Spleen (tissue), 11 donors: ENCODE results near the gene ZNF831. TPM values are rescaled to one million over a fixed set of nuclear protein-coding genes. Genes with fewer than 3 reads are reported as not detected.

Experiments
- DNase-seq: peaks from one replicate; pipeline ENCODE4 v3.0.0-alpha.2; 2020
- H3K27ac ChIP-seq, 8 donors: fragments of 200-600 bp; sonication (generic) in 7 of 8; 1 replicate in 4 of 8; 2 replicates in 4 of 8; pipeline versions ENCODE4 v1.5.0 to v1.8.0; 2016 to 2021; ENCODE audit warnings: inconsistent platforms in 4 of 8, mild to moderate bottlenecking in 4 of 8, moderate library complexity in 1 of 8
- H3K27me3 ChIP-seq, 7 donors: fragments of 200-600 bp; sonication (generic) in 6 of 7; replicated peaks in 1 of 7; 1 replicate in 4 of 7; 2 replicates in 3 of 7; pipeline versions ENCODE4 v1.5.0 to v1.8.0; 2016 to 2021; ENCODE audit warnings: inconsistent platforms in 3 of 7, mild to moderate bottlenecking in 1 of 7
- H3K36me3 ChIP-seq, 6 donors: fragments of 200-600 bp; sonication (generic) in 5 of 6; 1 replicate in 4 of 6; 2 replicates in 2 of 6; pipeline versions ENCODE4 v1.5.0 to v1.8.0; 2016 to 2021; ENCODE audit warnings: inconsistent platforms in 2 of 6
- H3K4me1 ChIP-seq, 6 donors: fragments of 200-600 bp; sonication (generic) in 5 of 6; 1 replicate in 3 of 6; 2 replicates in 3 of 6; pipeline versions ENCODE4 v1.5.0 to v1.8.0; 2016 to 2021; ENCODE audit warnings: inconsistent platforms in 3 of 6
- H3K4me3 ChIP-seq, 8 donors: fragments of 200-600 bp; sonication (generic) in 7 of 8; 1 replicate in 4 of 8; 2 replicates in 4 of 8; pipeline versions ENCODE4 v1.5.0 to v1.8.0; 2016 to 2021; ENCODE audit warnings: inconsistent platforms in 4 of 8, mild to moderate bottlenecking in 4 of 8, moderate library complexity in 2 of 8
- H3K9me3 ChIP-seq, 8 donors: fragments of 200-600 bp; sonication (generic) in 7 of 8; 1 replicate in 4 of 8; 2 replicates in 4 of 8; pipeline versions ENCODE4 v1.5.0 to v1.8.0; 2016 to 2021; ENCODE audit warnings: inconsistent platforms in 4 of 8
- POLR2A ChIP-seq, 3 donors: fragments of 450-650 bp; IDR thresholded peaks; one replicate each; pipeline ENCODE4 v1.5.1; 2017; ENCODE audit warnings: antibody characterized with exemption in 3 of 3, mild to moderate bottlenecking in 1 of 3
- POLR2AphosphoS5 ChIP-seq, 3 donors: sonication (generic); formaldehyde crosslinking; IDR thresholded peaks; one replicate each; pipeline ENCODE4 v1.5.1; 2017; ENCODE audit warnings: antibody characterized with exemption in 3 of 3
- WGBS, 5 donors: extraction: QIAGEN DNeasy Blood & Tissue Kit in 3 of 5; methylation state at CpG; one replicate each; pipeline versions ENCODE4 v1.1.5 to v1.1.7; 2013 to 2018; 5-methylcytosine and 5-hydroxymethylcytosine counted together
- intact Hi-C: fragments of 100-400 bp; cut with DNase I; formaldehyde crosslinking; loops from one replicate; pipeline ENCODE4 v1.15.0; 2023; ENCODE audit warnings: low total_unique reads
- polyA plus RNA-seq, 3 donors: library from polyadenylated mRNA; stranded (reverse); fragments of 200-250 nt; gene quantifications; one replicate each; pipeline ENCODE4 v1.2.1, GENCODE V29; 2013
- total RNA-seq, 7 donors: library from RNA; depleted of rRNA in 3 of 7; stranded (reverse); fragments of >200 nt in 3 of 7; fragmentation: NEBNext Ultra II Directional in 4 of 7; extraction: Animal tissue kit (Norgen Biotek cat#: 25700) in 4 of 7; gene quantifications; one replicate each; pipeline versions ENCODE4 v1.1.0 to v1.2.1, GENCODE V29; 2016 to 2021
- TF ChIP-seq, protein P1 (sequence below), 11 experiments: fragments of 200-600 bp in 7 of 11; fragments of 450-650 bp in 4 of 11; sonication (generic) in 4 of 11; IDR thresholded peaks in 8 of 11; conservative IDR thresholded peaks in 3 of 11; 1 replicate in 7 of 11; 2 replicates in 4 of 11; pipeline versions ENCODE4 v1.4.0 to v1.8.0; 2016 to 2021; ENCODE audit warnings: antibody characterized with exemption in 11 of 11, inconsistent platforms in 4 of 11, mild to moderate bottlenecking in 1 of 11
- donor health status: healthy with polysubstance abuse.
- donor health status: DM: no; HTN: no; CAD: no; lungs with moderate emphysema.
- donor health status: DM: no; HTN: no; CAD: no.
- donor health status: Bipolar disorder and iron deficiency.
- donor health status: healthy.
- donor health status: DM: no; HTN: no; CAD: no.
- donor health status: DM: yes; HTN: yes; CAD: no.

Gene ZNF831
- total and polyA plus RNA-seq, 10 donors: 1.2 to 29.2 (median 10.3) TPM

DNA sequence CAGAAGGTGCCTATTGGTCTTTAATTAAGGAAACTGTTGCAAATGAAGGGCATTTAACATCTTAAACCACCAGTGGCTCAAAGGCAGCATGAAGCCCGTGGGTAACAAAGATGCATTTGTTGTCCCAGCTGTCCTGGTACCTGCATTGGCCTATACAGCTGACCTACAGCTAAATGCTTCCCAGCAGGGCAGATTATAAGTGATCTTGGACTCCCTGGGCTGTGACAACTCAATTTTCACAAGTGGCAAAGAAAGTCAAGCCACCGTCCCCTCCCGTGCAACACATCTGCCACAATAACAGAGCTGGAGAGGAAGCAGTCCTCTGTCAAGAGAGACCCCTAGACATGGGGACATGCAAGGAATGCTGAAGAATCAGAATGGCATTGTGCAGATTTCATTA lies 105.2 kb downstream of the ZNF831 start:
- 55 to 70% (median 66%) methylated on average over 3 of the region's 3 CpGs for WGBS, 5 donors
- Histone ChIP-seq H3K4me1 (peaks cover 0 to 12% (median 0%) of the 10 kb centered on the region in 6 donors), H3K27ac (no peak overlapping the region), H3K36me3 (no peaks in the 10 kb centered on the region), H3K4me3 (no peak overlapping the region), H3K9me3 (no peaks in the 10 kb centered on the region), H3K27me3 (peaks cover 0 to 14% (median 0%) of the 10 kb centered on the region in 7 donors)
- no peak for TF ChIP-seq POLR2A (IDR thresholded peaks at IDR 0.05)
- no peak for TF ChIP-seq POLR2AphosphoS5 (IDR thresholded peaks at IDR 0.05)
- TF ChIP-seq, protein P1, sequence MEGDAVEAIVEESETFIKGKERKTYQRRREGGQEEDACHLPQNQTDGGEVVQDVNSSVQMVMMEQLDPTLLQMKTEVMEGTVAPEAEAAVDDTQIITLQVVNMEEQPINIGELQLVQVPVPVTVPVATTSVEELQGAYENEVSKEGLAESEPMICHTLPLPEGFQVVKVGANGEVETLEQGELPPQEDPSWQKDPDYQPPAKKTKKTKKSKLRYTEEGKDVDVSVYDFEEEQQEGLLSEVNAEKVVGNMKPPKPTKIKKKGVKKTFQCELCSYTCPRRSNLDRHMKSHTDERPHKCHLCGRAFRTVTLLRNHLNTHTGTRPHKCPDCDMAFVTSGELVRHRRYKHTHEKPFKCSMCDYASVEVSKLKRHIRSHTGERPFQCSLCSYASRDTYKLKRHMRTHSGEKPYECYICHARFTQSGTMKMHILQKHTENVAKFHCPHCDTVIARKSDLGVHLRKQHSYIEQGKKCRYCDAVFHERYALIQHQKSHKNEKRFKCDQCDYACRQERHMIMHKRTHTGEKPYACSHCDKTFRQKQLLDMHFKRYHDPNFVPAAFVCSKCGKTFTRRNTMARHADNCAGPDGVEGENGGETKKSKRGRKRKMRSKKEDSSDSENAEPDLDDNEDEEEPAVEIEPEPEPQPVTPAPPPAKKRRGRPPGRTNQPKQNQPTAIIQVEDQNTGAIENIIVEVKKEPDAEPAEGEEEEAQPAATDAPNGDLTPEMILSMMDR (IDR thresholded peaks at IDR 0.05 in 8 of 11, conservative IDR thresholded peaks at IDR 0.05 in 3 of 11): no peak
- no peak for DNase-seq
- intact Hi-C loops: no loop called here

DNA sequence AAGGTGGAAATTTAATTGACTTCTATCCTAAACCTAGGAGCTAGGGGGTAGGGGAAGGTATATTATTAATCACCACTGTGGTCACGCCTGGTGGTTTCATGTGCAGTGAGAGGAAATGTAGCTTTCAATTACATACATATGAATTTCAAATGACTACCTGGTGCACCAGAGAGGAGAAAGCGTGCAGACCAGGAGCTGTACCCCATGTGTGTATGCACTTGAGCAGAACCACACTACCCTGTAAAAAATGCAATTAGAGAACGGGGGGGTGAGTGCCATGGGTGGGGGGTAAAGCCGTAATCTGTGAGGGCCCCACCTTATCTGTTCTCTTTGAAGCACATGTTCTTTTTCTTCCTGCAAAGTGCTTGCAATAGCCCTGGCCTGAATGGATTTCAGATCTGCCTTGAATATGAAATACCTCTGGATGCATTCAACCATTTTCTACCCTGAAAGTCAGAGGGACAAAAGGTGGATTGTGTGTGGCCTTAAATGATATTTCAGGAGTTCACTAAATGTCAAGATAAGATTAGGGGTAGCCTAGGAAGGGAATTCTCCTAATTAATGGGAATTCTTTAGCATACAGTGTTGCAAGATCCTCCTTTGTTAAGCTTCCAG lies 105.9 kb downstream of the ZNF831 start:
- Histone ChIP-seq H3K9me3 (no peaks in the 10 kb centered on the region), H3K27ac (no peak overlapping the region), H3K27me3 (peaks cover 0 to 18% (median 0%) of the 10 kb centered on the region in 7 donors), H3K36me3 (no peaks in the 10 kb centered on the region), H3K4me1 (peaks cover 0 to 18% (median 2%) of the 10 kb centered on the region in 6 donors), H3K4me3 (no peak overlapping the region)
- TF ChIP-seq POLR2A (IDR thresholded peaks at IDR 0.05) (no peak), POLR2AphosphoS5 (IDR thresholded peaks at IDR 0.05) (no peak)
- TF ChIP-seq, protein P1 (IDR thresholded peaks at IDR 0.05 in 8 of 11, conservative IDR thresholded peaks at IDR 0.05 in 3 of 11): no peak
- DNase-seq: no peak
- intact Hi-C loops: no loop called here
- 29 to 45% (median 39%) methylated on average over 4 of the region's 4 CpGs for WGBS, 5 donors

DNA sequence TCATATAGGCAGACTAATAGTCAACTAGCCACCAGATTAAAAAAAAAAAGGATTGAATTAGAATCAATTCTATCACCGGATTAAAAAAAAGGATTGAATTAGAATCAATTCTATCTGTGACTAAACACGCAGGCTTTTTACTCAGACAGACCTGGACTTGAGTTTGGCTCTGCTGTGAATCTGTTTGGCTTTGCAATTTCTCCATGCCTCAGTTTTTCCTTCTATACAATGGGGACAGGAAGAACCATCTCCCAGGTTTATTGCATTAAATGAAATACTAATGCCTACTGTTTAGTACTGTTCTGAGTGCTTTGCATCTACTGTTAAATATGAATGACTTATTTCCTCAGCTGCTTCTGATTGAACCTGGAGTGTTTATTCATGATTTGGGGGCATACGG lies 106.8 kb downstream of the ZNF831 start:
- Histone ChIP-seq H3K36me3 (no peaks in the 10 kb centered on the region), H3K27me3 (peaks cover 0 to 25% (median 0%) of the 10 kb centered on the region in 7 donors), H3K4me3 (no peak overlapping the region), H3K27ac (no peak overlapping the region), H3K4me1 (peaks cover 0 to 18% (median 2%) of the 10 kb centered on the region in 6 donors), H3K9me3 (no peaks in the 10 kb centered on the region)
- TF ChIP-seq POLR2AphosphoS5 (IDR thresholded peaks at IDR 0.05) (no peak), POLR2A (IDR thresholded peaks at IDR 0.05) (no peak)
- TF ChIP-seq, protein P1 (IDR thresholded peaks at IDR 0.05 in 8 of 11, conservative IDR thresholded peaks at IDR 0.05 in 3 of 11): no peak
- no peak for DNase-seq
- WGBS, 5 donors: 59 to 97% (median 70%) methylated on average over 3 of the region's 3 CpGs
- intact Hi-C loops: no loop called here

DNA sequence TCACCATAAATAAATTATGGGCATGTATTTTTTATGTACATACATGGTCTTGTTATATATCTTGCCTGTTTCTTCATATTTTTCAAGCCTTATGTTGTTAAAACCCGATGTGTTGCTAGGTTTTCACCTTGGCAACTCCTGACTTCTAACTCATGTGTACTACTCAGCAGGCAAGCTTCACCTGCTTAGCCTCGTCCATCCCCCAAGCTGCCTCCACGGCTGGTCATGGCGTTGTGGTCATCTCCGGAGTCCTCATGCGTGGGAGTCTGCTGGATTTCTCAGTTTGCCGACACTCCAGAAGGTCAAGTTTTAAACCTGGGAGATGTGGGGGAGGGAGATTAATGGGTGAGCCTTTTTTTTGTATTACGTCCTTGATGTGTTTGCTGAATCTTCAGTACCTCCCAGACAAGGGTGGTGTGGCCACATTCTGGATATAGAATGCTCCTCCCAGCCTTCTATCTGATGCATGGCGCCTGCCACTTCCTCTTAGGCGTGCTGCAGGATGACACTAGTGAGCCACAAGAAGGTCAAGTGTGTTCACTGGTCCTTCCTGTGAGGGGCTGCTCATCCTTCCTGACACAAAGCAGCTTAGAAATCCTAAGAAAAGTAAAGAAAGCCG lies 110.2 kb downstream of the ZNF831 start:
- no peak overlapping the region for H3K27ac ChIP-seq
- H3K36me3 ChIP-seq: no peaks in the 10 kb centered on the region
- H3K9me3 ChIP-seq: no peaks in the 10 kb centered on the region
- H3K4me1 ChIP-seq: peaks cover 0 to 18% (median 2%) of the 10 kb centered on the region in 6 donors
- TF ChIP-seq, protein P1 (IDR thresholded peaks at IDR 0.05 in 8 of 11, conservative IDR thresholded peaks at IDR 0.05 in 3 of 11): no peak
- TF ChIP-seq POLR2AphosphoS5 (IDR thresholded peaks at IDR 0.05) (no peak), POLR2A (IDR thresholded peaks at IDR 0.05) (no peak)
- H3K27me3 ChIP-seq: peaks cover 0 to 33% (median 0%) of the 10 kb centered on the region in 7 donors
- no peak for DNase-seq
- intact Hi-C loops: no loop called here
- 45 to 60% (median 52%) methylated on average over 11 of the region's 11 CpGs for WGBS, 5 donors
- H3K4me3 ChIP-seq: no peak overlapping the region
